Activated CD8-positive, alpha-beta memory T cell treated with anti-CD3 and anti-CD28 coated beads for 4 hours (primary cell): ENCODE results near the gene COX7A2.
A peak's percentile ranks its signal among the peaks of the same experiment; 100 is the strongest.

Experiments used
- DNase-seq, 2 donors: peaks; one replicate each; pipeline ENCODE4 v3.0.0-alpha.2; 2020; ENCODE audit warnings: low read depth in 2 of 2

Gene COX7A2, protein sequence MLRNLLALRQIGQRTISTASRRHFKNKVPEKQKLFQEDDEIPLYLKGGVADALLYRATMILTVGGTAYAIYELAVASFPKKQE

GRCh38 chr6:75243333-75244062 lies at the start of gene COX7A2:
Gene COX7A2 (minus strand): TSS chr6:75243801. CDS start chr6:75243734, 67 bp downstream.
- peak; percentile 67 to 75 for DNase-seq

- no peak for DNase-seq
These were observed 49.0 kb upstream of the COX7A2 start for GRCh38 chr6:75292555-75292954.

- DNase-seq = no peak
These were observed 48.1 kb upstream of the COX7A2 start for GRCh38 chr6:75291744-75292143.

GRCh38 chr6:75291331-75291730 lies 47.7 kb upstream of the COX7A2 start:
- DNase-seq = no peak

DNA sequence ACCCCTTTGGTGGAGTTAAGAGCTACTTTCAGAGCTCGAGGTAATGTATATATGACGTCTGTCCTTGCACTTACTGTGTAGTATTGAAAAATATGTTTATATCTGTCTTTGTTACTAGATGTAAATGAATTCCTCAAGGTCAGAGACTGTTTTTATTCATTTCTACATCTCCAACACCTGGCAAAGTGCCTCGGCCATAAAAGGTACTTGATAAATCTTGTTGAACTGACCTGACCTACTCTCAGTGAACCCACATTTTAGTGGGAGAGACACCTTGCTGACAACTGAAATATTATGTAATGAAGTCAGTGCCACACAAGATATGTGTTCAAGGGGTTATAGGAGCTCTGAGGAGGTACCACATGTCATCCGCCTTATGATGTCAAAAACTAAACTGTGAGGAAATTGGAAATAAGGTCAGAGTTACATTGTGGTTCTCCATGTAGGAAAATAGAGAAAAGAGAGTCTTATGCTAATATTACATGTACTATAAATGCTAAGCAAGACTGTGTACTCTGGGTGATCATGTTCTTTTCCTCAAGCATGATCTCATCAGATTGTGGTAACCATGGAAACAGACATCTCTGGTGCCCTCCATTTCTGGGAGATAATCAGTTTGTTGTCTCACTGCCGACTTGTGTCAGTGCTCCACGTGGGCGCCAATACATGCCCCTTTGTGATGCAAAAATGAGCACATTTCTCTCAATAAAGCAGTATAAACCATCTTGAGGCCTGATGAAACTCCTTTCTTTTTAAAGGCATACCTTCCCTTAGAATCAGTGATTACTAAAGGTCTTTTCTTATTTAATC lies 46.7 kb upstream of the COX7A2 start:
- no peak for DNase-seq

DNA sequence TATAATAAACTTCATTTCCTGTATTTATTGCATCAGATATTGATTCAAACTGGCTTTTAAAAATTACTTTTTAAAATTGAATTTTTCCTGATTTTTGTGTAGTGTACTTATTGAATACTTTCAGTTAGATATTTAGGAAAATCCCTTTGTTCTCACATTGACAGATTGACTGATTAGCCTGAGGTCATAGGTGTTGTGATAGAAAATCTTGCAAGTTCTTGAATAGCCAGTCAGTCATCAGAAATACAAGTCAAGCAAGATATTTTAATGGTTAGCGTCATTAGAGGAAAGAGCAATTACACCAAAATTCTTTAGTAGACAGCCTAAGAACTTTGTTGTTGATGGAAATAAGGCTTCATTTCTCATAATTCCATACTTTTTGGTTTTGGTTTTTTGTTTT lies 44.4 kb upstream of the COX7A2 start:
- no peak for DNase-seq

DNA sequence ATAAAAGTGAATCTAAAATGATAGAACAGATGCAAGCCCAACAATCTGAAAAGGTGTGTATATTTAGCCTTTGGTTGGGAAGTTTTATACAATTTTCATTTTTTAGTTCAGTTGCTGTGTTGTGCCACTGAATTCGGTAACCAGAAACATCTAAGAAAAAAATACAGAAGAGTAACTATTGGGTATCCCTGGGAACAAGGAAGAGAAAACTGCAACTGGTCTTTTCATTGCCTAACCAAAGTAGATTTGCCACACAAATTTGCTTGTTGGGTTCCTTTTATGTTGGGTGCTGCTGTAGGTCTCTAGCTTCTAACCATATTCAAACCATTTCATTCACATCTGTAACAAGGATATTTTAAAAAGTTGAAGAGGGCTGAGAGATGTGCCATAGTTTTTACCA lies 43.8 kb upstream of the COX7A2 start:
- no peak for DNase-seq

DNA sequence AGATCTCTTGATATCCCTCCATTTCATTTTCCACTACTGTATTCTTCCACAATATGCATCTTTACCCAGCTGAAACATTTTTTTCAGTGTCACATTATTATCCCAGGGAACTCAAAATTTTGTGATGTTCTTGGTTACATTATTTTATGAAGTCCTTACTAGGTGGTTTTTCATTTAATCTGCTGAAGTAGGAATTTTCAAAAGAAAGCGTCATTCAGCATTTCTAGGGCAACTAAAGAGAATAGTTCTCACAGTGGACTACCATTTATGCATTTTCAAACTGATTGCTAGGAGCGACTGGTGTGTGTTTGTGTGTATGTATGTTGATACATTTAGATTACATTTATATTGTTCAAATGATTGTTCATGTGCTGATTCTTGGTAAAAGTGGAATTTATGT lies 43.4 kb upstream of the COX7A2 start:
- DNase-seq = no peak

DNA sequence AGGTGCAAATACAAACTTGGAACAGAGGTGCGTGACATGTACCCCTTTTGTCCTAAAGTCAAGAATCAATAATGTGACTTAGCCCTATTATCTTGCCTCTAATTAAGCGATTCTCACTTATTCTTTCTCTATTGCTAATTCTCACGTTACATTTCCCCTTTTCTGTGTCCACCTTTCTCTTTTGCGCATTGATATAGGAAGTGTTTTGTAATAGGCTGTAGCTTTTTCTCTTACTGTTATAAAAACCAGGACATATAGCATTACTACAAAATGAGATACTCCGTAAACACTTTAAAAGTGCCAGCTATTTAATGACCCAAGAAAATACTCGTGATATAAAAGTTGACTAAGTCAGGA lies 41.7 kb upstream of the COX7A2 start:
- DNase-seq = no peak

- peak; percentile 90 to 96 for DNase-seq
These were observed 41.2 kb upstream of the COX7A2 start, which contains the start of gene TMEM30A for GRCh38 chr6:75284632-75285282. Gene TMEM30A (minus strand): TSS chr6:75284792. CDS start chr6:75284638, 154 bp downstream.

DNA sequence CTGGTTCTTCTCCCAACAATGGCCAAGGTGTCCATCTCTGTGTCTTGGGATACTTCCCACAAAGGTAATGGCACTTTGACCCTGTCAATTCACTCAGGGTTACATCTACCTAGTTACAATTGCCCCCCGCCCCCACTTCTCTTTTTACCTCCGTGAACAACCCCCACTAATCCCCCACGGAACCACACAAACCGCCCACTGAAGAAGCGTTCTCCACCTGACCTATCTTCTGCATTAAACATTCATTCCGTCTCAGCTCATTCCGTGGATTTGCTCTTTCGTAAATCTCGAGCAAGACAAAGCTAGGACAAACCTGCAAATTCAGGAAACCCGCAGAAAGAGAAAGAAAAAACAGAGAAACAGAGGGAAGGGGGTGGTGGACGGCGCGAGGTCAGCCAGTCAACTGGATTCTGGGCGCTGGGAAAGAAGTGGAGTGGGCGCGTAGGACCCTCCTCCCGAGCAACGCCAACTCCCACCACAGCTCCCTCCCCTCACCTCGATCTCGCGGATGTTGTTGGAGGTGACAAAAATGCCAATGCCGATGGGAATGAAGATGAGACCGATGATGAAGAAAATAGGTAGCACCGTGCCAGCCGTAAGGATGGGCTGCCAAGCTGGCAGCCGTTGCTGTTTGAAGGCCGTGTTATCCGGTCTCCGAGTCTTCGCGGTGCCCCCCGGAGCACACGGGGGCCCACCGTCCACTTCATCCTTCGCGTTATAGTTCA lies 40.5 kb upstream of the COX7A2 start:
- no peak for DNase-seq

GRCh38 chr6:75282706-75283105 lies 39.1 kb upstream of the COX7A2 start:
- no peak for DNase-seq

DNA sequence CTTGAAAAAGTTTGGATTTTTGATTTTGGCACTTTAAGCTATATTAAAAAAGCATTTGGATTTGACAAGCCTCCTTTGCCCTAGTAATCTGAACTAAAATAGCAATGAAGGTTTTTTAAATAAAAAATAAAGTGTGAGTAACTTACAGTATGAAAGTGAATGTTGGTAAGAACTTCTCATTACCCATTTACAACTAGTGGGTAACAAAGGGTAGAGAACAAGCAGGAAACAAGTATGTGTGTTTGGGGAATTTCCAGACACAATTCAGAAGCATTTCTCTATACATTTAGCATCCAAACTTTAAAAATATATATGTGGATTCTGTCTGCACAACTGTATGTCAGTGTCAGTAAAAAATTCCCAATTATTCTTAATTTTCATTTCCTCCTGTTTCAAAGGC lies 38.1 kb upstream of the COX7A2 start:
- no peak for DNase-seq

GRCh38 chr6:75280131-75280855 lies 36.7 kb upstream of the COX7A2 start:
- no peak for DNase-seq

GRCh38 chr6:75279418-75279817 lies 35.8 kb upstream of the COX7A2 start:
- DNase-seq = no peak

- no peak for DNase-seq
These were observed 35.0 kb upstream of the COX7A2 start for GRCh38 chr6:75278474-75279077.

DNA sequence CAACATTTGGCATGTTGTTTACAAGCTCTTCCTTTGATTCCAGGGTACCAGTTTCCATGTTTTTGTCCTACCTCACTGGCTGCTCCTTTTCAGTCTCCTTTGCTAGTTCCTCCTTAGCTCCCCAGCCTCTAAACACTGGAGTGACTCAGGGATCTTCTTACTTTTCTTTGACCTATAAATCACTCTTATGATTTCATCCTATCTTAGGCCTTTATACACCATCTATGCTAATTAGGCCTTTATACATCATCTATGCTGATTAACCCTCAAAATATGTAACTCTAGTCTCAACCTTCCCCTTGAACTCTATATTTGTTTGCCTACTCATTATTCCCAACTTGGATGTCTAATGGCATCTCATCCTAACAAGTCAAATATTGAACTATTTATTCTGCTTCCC lies 31.5 kb upstream of the COX7A2 start:
- DNase-seq = no peak

GRCh38 chr6:75273009-75273408 lies 29.4 kb upstream of the COX7A2 start:
- no peak for DNase-seq

GRCh38 chr6:75272145-75272840 lies 28.7 kb upstream of the COX7A2 start:
- DNase-seq = no peak

DNA sequence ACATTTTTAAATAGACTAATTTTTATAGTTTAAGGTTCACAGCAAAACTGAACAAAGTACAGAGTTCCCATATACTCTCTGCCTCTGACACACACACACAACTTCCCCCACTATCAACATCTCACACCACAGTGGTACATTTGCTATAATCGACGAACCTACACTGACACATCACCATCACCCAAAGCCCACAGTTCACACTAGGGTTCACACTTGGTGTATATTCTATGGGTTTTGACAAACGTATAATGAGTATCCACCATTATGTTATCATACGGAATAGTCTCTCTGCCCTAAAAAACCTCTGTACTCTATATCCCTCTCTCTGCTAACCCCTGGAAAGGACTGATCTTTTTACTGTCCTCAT lies 25.4 kb upstream of the COX7A2 start:
- no peak for DNase-seq
